AML-193 (cell line): ENCODE results near the gene C22orf23.

Source experiments
- DNase-seq, 2 experiments: peaks; one replicate each; lab custom pipeline; 2025; lab: John Stamatoyannopoulos, UW

The C22orf23 gene

DNA sequence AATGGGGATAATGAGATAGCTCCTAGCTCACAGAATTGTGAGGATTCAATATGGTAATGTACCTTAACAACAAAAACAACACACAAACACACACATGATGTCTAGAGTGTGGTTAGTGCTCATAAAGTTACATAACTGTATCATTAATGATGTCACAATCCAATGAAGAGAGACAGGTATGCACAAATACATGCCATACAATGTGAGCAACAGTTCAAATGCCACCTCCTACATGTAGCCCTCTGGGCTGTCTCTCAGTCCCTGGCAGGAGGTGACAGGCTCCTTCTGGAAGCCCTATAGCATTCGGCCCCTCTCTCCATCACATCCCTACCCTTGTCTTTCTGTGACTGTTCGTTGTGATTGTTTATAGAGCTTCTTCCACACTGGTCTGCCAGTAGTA is 55.6 kb downstream of the C22orf23 start:
- no peak for DNase-seq

- no peak for DNase-seq
These were observed 56.5 kb downstream of the C22orf23 start for GRCh38 chr22:37896939-37897338.

GRCh38 chr22:37896181-37896592 is 57.2 kb downstream of the C22orf23 start:
- no peak for DNase-seq

- DNase-seq = no peak
These were observed 58.3 kb downstream of the C22orf23 start for GRCh38 chr22:37894939-37895670.

DNA sequence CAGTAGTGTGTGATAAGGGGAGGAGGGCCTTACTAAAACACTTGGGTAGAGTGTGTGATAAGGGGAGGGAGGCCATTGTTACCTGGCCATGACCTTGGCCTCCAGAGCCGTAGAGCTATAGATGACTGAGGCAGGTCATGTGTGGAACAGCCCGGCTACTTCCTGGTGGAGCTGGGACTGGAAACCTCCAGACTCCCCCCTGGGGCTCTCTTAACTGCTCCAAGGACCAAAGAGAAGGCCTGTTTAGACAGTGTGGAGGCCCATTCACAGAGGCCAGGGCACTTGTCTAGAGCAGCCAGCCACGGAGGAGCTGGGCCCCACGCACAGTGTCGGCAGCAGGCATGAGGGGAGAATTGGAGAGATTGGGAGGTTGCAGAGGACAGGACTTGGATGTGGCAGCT is 59.8 kb downstream of the C22orf23 start:
- no peak for DNase-seq
